Uterus (tissue), 4 donors: ENCODE data around the gene SGIP1. TPM values are rescaled to one million over a fixed set of nuclear protein-coding genes. Genes with fewer than 3 reads are reported as not detected.

ENCODE experiments used
- DNase-seq, 2 donors: peaks; one replicate each; pipeline ENCODE4 v3.0.0-alpha.2; 2019 to 2020
- H3K27ac ChIP-seq, 2 donors: fragments of 200-600 bp; sonication (generic); 1 replicate in 1 of 2; 2 replicates in 1 of 2; pipeline ENCODE4 v1.5.1; 2016 to 2018
- H3K27me3 ChIP-seq, 2 donors: fragments of 200-600 bp; sonication (generic); one replicate each; pipeline ENCODE4 v1.5.1; 2018 to 2019; ENCODE audit warnings: control low read depth in 1 of 2
- H3K36me3 ChIP-seq, 2 donors: fragments of 200-600 bp; sonication (generic); one replicate each; pipeline ENCODE4 v1.5.1; 2019; ENCODE audit warnings: control low read depth in 1 of 2
- H3K4me1 ChIP-seq, 2 donors: fragments of 200-600 bp; sonication (generic); one replicate each; pipeline ENCODE4 v1.5.1; 2018 to 2019; ENCODE audit warnings: control low read depth in 1 of 2
- H3K4me3 ChIP-seq, 2 donors: fragments of 200-600 bp; sonication (generic); 1 replicate in 1 of 2; 2 replicates in 1 of 2; pipeline ENCODE4 v1.5.1; 2018 to 2019; ENCODE audit warnings: mild to moderate bottlenecking in 1 of 2
- H3K9me3 ChIP-seq, 2 donors: fragments of 200-600 bp; sonication (generic); one replicate each; pipeline ENCODE4 v1.5.1; 2019; ENCODE audit warnings: control low read depth in 1 of 2
- POLR2A ChIP-seq, 2 donors: fragments of 450-650 bp; IDR thresholded peaks; one replicate each; pipeline ENCODE4 v1.6.1; 2016; ENCODE audit warnings: antibody characterized with exemption in 2 of 2, mild to moderate bottlenecking in 1 of 2, moderate library complexity in 1 of 2
- intact Hi-C: fragments of 100-400 bp; cut with DNase I; formaldehyde crosslinking; loops from one replicate; pipeline ENCODE4 v1.15.1; 2023; ENCODE audit warnings: low total_unique reads
- total RNA-seq, 4 donors: library from RNA; depleted of rRNA in 3 of 4; stranded (reverse); fragments of >200 nt in 3 of 4; gene quantifications; one replicate each; pipeline versions ENCODE4 v1.1.0 to v1.2.4, GENCODE V29; 2014 to 2023
- TF ChIP-seq, protein P1 (sequence below), 4 experiments: fragments of 200-600 bp in 2 of 4; fragments of 450-650 bp in 2 of 4; sonication (generic) in 2 of 4; IDR thresholded peaks; one replicate each; pipeline ENCODE4 v1.5.1; 2016 to 2019; ENCODE audit warnings: antibody characterized with exemption in 4 of 4, mild to moderate bottlenecking in 2 of 4, moderate library complexity in 1 of 4
- donor health status: DM: yes; HTN: yes; CAD: no.

Gene SGIP1
- total RNA-seq, 4 donors from 2014 or later, result 2.8 to 23.0 (median 6.4) TPM

GRCh38 chr1:66506991-66507390 lies 27.0 kb upstream of the SGIP1 start:
- intact Hi-C loops, result no loop called here
- Histone ChIP-seq H3K4me3 (no peak overlapping the region), H3K9me3 (no peaks in the 10 kb centered on the region), H3K4me1 (no peaks in the 10 kb centered on the region), H3K36me3 (no peaks in the 10 kb centered on the region), H3K27ac (no peak overlapping the region), H3K27me3 (no peaks in the 10 kb centered on the region)
- DNase-seq, result no peak
- TF ChIP-seq POLR2A (IDR thresholded peaks at IDR 0.05), result no peak
- TF ChIP-seq, protein P1, sequence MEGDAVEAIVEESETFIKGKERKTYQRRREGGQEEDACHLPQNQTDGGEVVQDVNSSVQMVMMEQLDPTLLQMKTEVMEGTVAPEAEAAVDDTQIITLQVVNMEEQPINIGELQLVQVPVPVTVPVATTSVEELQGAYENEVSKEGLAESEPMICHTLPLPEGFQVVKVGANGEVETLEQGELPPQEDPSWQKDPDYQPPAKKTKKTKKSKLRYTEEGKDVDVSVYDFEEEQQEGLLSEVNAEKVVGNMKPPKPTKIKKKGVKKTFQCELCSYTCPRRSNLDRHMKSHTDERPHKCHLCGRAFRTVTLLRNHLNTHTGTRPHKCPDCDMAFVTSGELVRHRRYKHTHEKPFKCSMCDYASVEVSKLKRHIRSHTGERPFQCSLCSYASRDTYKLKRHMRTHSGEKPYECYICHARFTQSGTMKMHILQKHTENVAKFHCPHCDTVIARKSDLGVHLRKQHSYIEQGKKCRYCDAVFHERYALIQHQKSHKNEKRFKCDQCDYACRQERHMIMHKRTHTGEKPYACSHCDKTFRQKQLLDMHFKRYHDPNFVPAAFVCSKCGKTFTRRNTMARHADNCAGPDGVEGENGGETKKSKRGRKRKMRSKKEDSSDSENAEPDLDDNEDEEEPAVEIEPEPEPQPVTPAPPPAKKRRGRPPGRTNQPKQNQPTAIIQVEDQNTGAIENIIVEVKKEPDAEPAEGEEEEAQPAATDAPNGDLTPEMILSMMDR (IDR thresholded peaks at IDR 0.05), result no peak

DNA sequence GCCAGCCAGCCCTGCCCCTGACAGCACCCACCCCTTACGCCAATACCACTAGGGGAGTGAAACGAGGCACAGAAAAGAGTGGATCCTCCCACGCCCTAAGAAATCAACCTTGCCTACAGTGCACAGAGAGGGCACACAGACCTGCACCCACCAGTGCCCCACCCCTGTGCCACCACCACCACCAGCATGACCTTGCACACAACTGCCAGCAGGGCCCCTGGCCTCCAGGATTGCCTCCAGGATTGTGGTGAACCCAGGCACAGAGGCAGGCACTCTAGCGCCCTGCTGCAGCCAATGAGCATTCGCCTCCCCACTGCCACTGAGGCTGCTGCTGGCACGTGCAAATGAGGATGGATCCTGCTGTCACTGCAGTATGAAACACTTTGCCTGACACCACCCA lies 23.5 kb upstream of the SGIP1 start:
- TF ChIP-seq POLR2A (IDR thresholded peaks at IDR 0.05), result no peak
- TF ChIP-seq, protein P1 (IDR thresholded peaks at IDR 0.05), result no peak
- no peaks in the 10 kb centered on the region for H3K9me3 ChIP-seq
- H3K4me1 ChIP-seq, result no peaks in the 10 kb centered on the region
- H3K4me3 ChIP-seq, result no peak overlapping the region
- H3K36me3 ChIP-seq, result no peaks in the 10 kb centered on the region
- no peak for DNase-seq
- no peak overlapping the region for H3K27ac ChIP-seq
- intact Hi-C loops, result no loop called here
- no peaks in the 10 kb centered on the region for H3K27me3 ChIP-seq

DNA sequence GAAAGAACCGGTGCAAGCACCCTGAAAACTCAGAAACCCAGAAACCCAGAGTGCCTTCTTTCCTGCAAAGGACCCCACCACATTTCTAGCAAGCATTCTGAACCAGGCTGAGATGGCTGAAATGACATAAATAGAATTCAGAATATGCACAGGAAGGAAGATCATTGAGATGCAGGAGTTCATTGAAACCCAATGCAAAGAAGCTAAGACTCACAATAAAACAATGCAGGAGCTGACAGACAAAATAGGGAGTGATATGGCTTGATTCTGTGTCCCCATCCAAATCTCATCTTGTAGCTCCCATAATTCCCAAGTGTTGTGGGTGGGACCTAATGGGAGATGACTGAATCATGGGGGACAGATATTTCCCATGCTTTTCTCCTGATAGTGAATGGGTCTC lies 22.8 kb upstream of the SGIP1 start:
- DNase-seq, result no peak
- intact Hi-C loops, result no loop called here
- Histone ChIP-seq H3K9me3 (no peaks in the 10 kb centered on the region), H3K4me3 (no peak overlapping the region), H3K4me1 (no peaks in the 10 kb centered on the region), H3K27me3 (no peaks in the 10 kb centered on the region), H3K27ac (no peak overlapping the region), H3K36me3 (no peaks in the 10 kb centered on the region)
- TF ChIP-seq POLR2A (IDR thresholded peaks at IDR 0.05), result no peak
- TF ChIP-seq, protein P1 (IDR thresholded peaks at IDR 0.05), result no peak

DNA sequence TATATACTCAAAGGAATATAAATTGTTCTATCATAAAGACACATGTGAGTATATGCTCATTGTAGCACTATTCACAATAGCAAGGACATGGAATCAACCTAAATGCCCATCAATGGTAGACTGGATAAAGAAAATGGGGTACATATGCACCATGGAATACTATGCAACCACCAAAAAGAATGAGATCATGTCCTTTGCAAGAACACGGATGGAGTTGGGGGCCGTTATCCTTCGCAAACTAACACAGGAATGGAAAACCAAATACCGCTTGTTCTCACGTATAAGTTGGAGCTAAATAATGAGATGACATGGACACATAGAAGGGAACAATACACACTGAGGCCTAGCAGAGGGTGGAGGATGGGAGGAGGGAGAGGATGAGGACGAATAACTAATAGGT lies 16.0 kb upstream of the SGIP1 start:
- DNase-seq, result no peak
- no peaks in the 10 kb centered on the region for H3K4me1 ChIP-seq
- TF ChIP-seq, protein P1 (IDR thresholded peaks at IDR 0.05), result no peak
- no peak for TF ChIP-seq POLR2A (IDR thresholded peaks at IDR 0.05)
- H3K27ac ChIP-seq, result no peak overlapping the region
- no peaks in the 10 kb centered on the region for H3K27me3 ChIP-seq
- H3K9me3 ChIP-seq, result no peaks in the 10 kb centered on the region
- H3K36me3 ChIP-seq, result no peaks in the 10 kb centered on the region
- H3K4me3 ChIP-seq, result no peak overlapping the region
- intact Hi-C loops, result no loop called here

DNA sequence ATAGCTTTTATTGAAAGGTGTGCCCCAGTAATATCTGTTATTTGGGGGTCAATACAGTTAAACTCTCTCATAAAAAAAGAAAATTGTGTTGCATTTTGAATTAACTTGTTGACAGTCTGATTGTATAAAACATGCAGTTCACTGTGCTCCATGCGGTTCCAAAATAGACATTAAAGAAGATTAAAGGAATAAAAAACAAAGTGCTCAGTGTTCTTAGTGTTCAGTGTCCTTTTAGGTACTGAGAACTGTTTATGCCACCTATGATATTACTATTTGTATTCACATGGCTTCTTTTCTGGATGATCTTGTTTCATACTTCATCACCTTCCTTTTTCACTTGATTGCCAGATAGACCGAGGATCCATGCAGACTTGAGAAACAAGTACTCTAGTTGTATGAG lies 15.3 kb upstream of the SGIP1 start:
- no peak for DNase-seq
- no peaks in the 10 kb centered on the region for H3K36me3 ChIP-seq
- no peaks in the 10 kb centered on the region for H3K27me3 ChIP-seq
- intact Hi-C loops, result no loop called here
- H3K4me3 ChIP-seq, result no peak overlapping the region
- no peaks in the 10 kb centered on the region for H3K9me3 ChIP-seq
- TF ChIP-seq, protein P1 (IDR thresholded peaks at IDR 0.05), result no peak
- TF ChIP-seq POLR2A (IDR thresholded peaks at IDR 0.05), result no peak
- no peak overlapping the region for H3K27ac ChIP-seq
- no peaks in the 10 kb centered on the region for H3K4me1 ChIP-seq
